ENCODE data around the gene PBRM1.

DNA sequence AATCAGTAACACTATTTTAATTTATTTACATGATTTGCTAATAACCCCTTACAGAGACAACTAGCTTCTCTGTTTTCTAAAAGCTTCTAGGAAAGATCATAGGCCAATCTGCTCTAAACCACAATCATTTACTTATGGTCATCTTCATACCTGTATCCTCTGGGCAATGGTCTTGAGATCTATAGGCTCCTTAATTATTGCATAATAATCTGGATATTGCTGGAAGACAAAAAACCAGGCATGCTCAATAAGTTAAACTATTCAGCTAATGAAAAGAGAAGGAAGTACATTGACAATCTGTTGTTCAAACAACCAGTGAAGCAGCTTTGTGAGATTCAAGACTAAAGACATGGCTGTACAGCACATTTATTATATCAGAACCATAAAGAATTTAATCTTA lies 34.1 kb downstream of the PBRM1 start:
- TF ChIP-seq, protein P1, sequence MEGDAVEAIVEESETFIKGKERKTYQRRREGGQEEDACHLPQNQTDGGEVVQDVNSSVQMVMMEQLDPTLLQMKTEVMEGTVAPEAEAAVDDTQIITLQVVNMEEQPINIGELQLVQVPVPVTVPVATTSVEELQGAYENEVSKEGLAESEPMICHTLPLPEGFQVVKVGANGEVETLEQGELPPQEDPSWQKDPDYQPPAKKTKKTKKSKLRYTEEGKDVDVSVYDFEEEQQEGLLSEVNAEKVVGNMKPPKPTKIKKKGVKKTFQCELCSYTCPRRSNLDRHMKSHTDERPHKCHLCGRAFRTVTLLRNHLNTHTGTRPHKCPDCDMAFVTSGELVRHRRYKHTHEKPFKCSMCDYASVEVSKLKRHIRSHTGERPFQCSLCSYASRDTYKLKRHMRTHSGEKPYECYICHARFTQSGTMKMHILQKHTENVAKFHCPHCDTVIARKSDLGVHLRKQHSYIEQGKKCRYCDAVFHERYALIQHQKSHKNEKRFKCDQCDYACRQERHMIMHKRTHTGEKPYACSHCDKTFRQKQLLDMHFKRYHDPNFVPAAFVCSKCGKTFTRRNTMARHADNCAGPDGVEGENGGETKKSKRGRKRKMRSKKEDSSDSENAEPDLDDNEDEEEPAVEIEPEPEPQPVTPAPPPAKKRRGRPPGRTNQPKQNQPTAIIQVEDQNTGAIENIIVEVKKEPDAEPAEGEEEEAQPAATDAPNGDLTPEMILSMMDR (IDR thresholded peaks at IDR 0.05; ENCODE audit: poor library complexity) = no peak
- TF ChIP-seq EZH2 (IDR thresholded peaks at IDR 0.05; ENCODE audit: borderline replicate concordance) = no peak
- TF ChIP-seq EZH2phosphoT487 (IDR thresholded peaks at IDR 0.05; ENCODE audit: low read depth, severe bottlenecking, unreplicated experiment) = no peak
